Thyroid gland (tissue), 4 donors: ENCODE data around the gene EYS.

Source experiments
- CTCF ChIP-seq, 6 experiments: fragments of 200-600 bp in 3 of 6; fragments of 450-650 bp in 3 of 6; sonication (generic) in 3 of 6; IDR thresholded peaks; one replicate each; pipeline ENCODE4 v1.5.1; 2016 to 2019; ENCODE audit warnings: antibody characterized with exemption in 6 of 6, mild to moderate bottlenecking in 2 of 6, inconsistent platforms in 1 of 6, moderate library complexity in 1 of 6
- POLR2A ChIP-seq, 2 donors: fragments of 450-650 bp; IDR thresholded peaks; one replicate each; pipeline ENCODE4 v1.6.1; 2017; ENCODE audit warnings: antibody characterized with exemption in 2 of 2, mild to moderate bottlenecking in 2 of 2, moderate library complexity in 1 of 2

- no peak for TF ChIP-seq CTCF (IDR thresholded peaks at IDR 0.05)
- no peak for TF ChIP-seq POLR2A (IDR thresholded peaks at IDR 0.05)
Measured at GRCh38 chr6:64014595-64014994, 1692.4 kb downstream of the EYS start.
